Gastroesophageal sphincter (tissue), 2 donors: ENCODE results near the gene MYLK3.

Source experiments
- POLR2A ChIP-seq, 2 donors: fragments of 450-650 bp; IDR thresholded peaks; one replicate each; pipeline ENCODE4 v1.6.1; 2017; ENCODE audit warnings: antibody characterized with exemption in 2 of 2, mild to moderate bottlenecking in 2 of 2, moderate library complexity in 1 of 2
- POLR2AphosphoS5 ChIP-seq: sonication (generic); formaldehyde crosslinking; IDR thresholded peaks from one replicate; pipeline ENCODE4 v1.6.1; 2017; ENCODE audit warnings: antibody characterized with exemption

- TF ChIP-seq POLR2A (IDR thresholded peaks at IDR 0.05) (no peak), POLR2AphosphoS5 (no peak)
Observed at GRCh38 chr16:46753015-46753414, 4.9 kb upstream of the MYLK3 start.
